Mucosa of descending colon (tissue), 3 donors: ENCODE data around the gene SLF2. TPM values are rescaled to one million over a fixed set of nuclear protein-coding genes. Genes with fewer than 3 reads are reported as not detected.

Experiments used
- ATAC-seq: fragments of 200-7000 bp; cut with Tn5 transposase; one replicate; pipeline ENCODE4 v1.9.1; 2020; ENCODE audit warnings: mild to moderate bottlenecking, moderate library complexity
- DNase-seq, 3 donors: peaks; one replicate each; pipeline ENCODE4 v3.0.0-alpha.2; 2020
- H3K36me3 ChIP-seq: fragments of 200-600 bp; one replicate; pipeline ENCODE4 v1.8.0; 2021; ENCODE audit warnings: low read depth, mild to moderate bottlenecking
- H3K4me1 ChIP-seq: fragments of 200-600 bp; one replicate; pipeline ENCODE4 v1.8.0; 2021; ENCODE audit warnings: low read depth, mild to moderate bottlenecking
- H3K4me3 ChIP-seq: fragments of 200-600 bp; one replicate; pipeline ENCODE4 v1.8.0; 2021; ENCODE audit warnings: mild to moderate bottlenecking
- H3K9me3 ChIP-seq: fragments of 200-600 bp; one replicate; pipeline ENCODE4 v1.8.0; 2021; ENCODE audit warnings: mild to moderate bottlenecking
- intact Hi-C, 2 donors: fragments of 100-400 bp; cut with DNase I in 1 of 2; cut with micrococcal nuclease in 1 of 2; formaldehyde crosslinking; loops; one replicate each; pipeline versions ENCODE4 v1.11.0 to v1.11.1; 2022; cut with DNase I, micrococcal nuclease
- total RNA-seq, 3 donors: library from RNA; stranded (reverse); fragmentation: NEBNext Ultra II Directional in 2 of 3; extraction: Animal tissue kit (Norgen Biotek cat#: 25700) in 2 of 3; gene quantifications; one replicate each; pipeline versions ENCODE4 v1.2.1 to v1.2.4, GENCODE V29; 2021 to 2023
- TF ChIP-seq, protein P1 (sequence below): fragments of 200-600 bp; IDR thresholded peaks from one replicate; pipeline ENCODE4 v1.8.0; 2022; ENCODE audit warnings: antibody characterized with exemption, mild to moderate bottlenecking
- donor health status: DM: no; HTN: no; CAD: no; lungs with moderate emphysema.
- donor health status: DM: no; HTN: no; CAD: no.
- donor health status: DM: no; HTN: yes; CAD: no.

The SLF2 gene
- total RNA-seq, 3 donors from 2014 or later: 23.0 to 31.1 (median 27.5) TPM

DNA sequence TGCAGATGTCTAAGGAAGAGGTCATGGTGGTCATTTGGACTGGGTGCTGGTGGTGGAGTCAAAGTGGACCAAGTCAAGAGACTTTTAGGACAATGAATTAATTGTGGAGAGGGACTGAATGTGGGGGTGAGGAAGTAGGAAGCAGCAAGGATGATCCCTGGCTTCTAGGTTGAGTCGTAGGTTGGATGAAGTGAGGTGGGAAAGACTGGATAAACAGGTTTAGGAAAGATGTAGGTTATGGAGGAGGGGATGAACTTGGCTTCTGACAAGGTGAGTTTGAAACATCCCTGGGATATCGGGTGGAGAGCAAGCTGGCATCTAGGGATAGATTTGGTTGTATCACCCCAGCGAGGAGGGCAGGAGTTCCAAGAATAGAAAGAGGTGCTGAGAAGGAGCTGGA is 64.1 kb downstream of the SLF2 start:
- H3K4me3 ChIP-seq: no peak overlapping the region
- peaks cover 7% of the 10 kb centered on the region for H3K36me3 ChIP-seq
- ATAC-seq: no peak
- peaks cover 5% of the 10 kb centered on the region for H3K4me1 ChIP-seq
- TF ChIP-seq, protein P1, sequence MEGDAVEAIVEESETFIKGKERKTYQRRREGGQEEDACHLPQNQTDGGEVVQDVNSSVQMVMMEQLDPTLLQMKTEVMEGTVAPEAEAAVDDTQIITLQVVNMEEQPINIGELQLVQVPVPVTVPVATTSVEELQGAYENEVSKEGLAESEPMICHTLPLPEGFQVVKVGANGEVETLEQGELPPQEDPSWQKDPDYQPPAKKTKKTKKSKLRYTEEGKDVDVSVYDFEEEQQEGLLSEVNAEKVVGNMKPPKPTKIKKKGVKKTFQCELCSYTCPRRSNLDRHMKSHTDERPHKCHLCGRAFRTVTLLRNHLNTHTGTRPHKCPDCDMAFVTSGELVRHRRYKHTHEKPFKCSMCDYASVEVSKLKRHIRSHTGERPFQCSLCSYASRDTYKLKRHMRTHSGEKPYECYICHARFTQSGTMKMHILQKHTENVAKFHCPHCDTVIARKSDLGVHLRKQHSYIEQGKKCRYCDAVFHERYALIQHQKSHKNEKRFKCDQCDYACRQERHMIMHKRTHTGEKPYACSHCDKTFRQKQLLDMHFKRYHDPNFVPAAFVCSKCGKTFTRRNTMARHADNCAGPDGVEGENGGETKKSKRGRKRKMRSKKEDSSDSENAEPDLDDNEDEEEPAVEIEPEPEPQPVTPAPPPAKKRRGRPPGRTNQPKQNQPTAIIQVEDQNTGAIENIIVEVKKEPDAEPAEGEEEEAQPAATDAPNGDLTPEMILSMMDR: no peak
- intact Hi-C loops: no loop called here
- H3K9me3 ChIP-seq: no peaks in the 10 kb centered on the region
- DNase-seq: no peak

DNA sequence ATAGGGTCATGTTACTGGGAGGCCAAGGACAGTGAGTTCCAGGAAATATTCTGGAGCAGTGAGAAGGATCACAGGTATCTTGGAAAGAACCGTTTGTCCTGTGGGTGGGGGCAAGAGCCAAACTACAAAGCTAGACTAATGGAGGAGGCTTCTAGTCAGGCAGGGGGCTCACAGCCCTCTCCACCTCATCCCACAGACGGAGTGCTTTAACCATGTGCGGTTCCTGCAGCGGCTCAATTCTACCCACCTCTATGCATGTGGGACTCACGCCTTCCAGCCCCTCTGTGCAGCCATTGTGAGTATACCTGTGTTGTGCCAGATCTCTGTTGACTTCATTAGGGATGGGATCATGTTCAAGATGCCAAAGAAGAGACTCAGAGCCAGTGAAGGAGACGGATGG is 64.7 kb downstream of the SLF2 start:
- Histone ChIP-seq H3K36me3 (peaks cover 7% of the 10 kb centered on the region), H3K4me1 (peaks cover under 1% of the 10 kb centered on the region), H3K9me3 (no peaks in the 10 kb centered on the region), H3K4me3 (no peak overlapping the region)
- no peak for DNase-seq
- intact Hi-C loops: no loop called here
- ATAC-seq: no peak
- TF ChIP-seq, protein P1: no peak

DNA sequence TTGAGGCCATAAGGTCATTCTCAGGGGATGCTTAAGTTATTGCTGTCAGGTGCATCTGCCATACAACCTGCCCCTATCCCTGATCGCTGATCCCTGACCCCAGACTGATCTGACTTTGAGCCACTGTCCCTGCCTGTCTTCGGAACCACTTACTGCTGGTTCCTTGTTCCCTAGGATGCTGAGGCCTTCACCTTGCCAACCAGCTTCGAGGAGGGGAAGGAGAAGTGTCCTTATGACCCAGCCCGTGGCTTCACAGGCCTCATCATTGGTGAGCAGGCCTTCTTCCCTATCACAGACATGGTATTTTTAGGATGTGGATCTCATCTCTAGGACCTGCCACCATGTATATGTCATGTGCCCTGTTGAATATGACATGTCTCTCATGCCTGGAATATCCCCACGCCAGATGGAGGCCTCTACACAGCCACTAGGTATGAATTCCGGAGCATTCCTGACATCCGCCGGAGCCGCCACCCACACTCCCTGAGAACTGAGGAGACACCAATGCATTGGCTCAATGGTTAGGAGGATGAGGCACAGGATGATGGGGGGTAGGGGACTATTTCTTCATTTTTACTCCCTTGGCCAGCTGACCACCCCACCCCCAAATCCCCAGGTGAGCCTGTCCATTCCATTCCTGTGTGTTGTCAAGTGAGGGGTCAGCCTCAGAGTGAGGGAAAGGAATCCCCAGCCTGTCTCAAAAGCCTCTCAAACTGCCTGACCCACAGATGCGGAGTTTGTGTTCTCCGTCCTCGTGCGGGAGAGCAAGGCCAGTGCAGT is 65.5 kb downstream of the SLF2 start:
- Histone ChIP-seq H3K4me1 (no peaks in the 10 kb centered on the region), H3K4me3 (no peak overlapping the region), H3K9me3 (no peaks in the 10 kb centered on the region), H3K36me3 (peaks cover 7% of the 10 kb centered on the region)
- intact Hi-C loops: no loop called here
- DNase-seq: no peak
- ATAC-seq: no peak
- TF ChIP-seq, protein P1: no peak

DNA sequence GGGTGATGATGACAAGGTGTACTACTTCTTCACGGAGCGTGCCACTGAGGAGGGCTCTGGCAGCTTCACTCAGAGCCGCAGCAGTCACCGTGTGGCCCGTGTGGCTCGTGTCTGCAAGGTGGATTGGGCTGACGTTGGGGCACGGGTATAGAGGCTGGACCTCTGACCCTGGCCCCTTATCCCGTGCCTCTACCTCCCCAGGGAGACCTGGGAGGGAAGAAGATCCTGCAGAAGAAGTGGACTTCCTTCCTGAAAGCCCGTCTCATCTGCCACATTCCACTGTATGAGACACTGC is 66.1 kb downstream of the SLF2 start:
- TF ChIP-seq, protein P1: no peak
- intact Hi-C loops: no loop called here

DNA sequence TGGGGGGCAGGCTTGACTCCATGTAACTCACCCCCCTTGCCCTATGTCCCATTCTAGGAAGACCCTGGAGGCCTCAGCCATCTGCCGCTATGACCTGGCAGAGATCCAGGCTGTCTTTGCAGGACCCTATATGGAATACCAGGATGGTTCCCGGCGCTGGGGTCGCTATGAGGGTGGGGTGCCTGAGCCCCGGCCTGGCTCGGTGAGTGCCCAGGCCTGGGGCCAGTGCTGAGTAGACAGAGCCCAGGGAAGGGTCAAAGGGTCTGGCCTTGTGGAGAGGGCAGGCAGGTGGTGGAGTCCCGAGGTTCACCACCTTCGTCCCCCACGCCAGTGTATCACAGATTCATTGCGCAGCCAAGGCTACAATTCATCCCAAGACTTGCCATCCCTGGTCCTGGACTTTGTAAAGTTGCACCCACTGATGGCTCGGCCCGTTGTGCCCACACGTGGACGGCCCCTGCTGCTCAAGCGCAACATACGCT is 67.1 kb downstream of the SLF2 start:
- TF ChIP-seq, protein P1: no peak
- ATAC-seq: no peak
- Histone ChIP-seq H3K4me3 (no peak overlapping the region), H3K9me3 (no peaks in the 10 kb centered on the region), H3K4me1 (no peaks in the 10 kb centered on the region), H3K36me3 (peaks cover 7% of the 10 kb centered on the region)
- DNase-seq: no peak
- intact Hi-C loops: no loop called here

More for the DNA sequence above, 66.1 kb downstream of the SLF2 start:
- H3K36me3 ChIP-seq: peaks cover 7% of the 10 kb centered on the region
- DNase-seq (no peak), ATAC-seq (no peak)
- H3K4me1 ChIP-seq: no peaks in the 10 kb centered on the region
- no peaks in the 10 kb centered on the region for H3K9me3 ChIP-seq
- H3K4me3 ChIP-seq: no peak overlapping the region
